Measurements from ENCODE around the gene GLIS2. TPM values are rescaled to one million over a fixed set of nuclear protein-coding genes. Genes with fewer than 3 reads are reported as not detected.

GLIS2 gene
- total RNA-seq, 1 experiment from 2014 or later = 2.1 TPM

DNA sequence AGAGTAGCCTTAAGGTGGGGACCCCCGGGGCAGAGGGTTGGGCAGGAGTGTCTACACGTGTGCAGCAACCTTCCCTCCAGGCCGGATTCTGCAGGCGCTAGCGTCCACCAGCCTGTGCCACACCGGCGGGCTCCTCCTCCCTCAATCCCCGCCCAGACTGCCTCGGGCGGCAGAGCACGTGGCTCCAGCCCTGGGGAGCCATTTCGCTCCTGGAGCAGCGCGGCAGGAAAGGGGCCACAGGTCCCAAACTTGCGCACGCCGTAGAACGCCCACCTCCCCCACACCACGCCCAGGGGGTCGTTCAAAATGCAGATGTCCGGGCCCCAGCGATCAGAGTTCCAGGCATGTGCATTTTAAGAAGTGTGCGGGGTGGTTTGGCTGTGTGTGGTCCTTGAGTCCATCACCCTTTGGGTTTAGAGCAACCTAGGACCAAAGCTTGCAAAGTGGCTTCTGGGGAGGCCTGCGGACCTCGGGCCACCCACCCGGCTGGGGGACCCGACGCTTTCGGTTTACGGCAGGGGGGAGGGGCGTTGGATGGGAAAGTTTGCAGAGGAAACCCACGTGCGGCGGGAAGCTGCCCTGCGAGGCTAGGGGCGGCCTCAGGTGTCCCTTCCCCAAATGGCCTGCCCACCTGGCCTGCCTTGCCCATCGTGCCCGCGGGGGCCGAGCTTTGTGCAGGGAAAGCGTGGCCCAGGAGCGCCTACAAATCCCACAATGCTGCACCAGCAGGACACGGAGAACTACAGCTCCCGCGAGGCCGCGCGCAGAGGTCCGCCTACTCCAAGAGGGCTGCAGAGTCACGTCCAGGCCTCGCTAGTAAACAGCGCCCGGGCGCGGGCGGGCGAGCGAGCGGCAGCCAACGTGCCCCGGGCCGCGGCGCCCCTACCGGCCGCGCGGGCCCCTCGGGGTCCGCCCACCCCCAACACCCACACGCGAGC, 44.4 kb upstream of the GLIS2 start:
- Histone ChIP-seq H4K20me1 (ENCODE audit: low read length) (no peaks in the 10 kb centered on the region), H3K9me2 (replicated peaks; ENCODE audit: low read length) (no peaks in the 10 kb centered on the region), H3K4me1 (ENCODE audit: insufficient read depth, low read length) (peaks cover 15% of the 10 kb centered on the region), H3K27me3 (ENCODE audit: low read length) (no peaks in the 10 kb centered on the region), H3K4me3 (ENCODE audit: low read length) (peak overlapping the region; percentile 90), H3K79me2 (ENCODE audit: low read length) (peaks cover 59% of the 10 kb centered on the region), H3K36me3 (ENCODE audit: low read depth, low read length) (no peaks in the 10 kb centered on the region), H3K27ac (ENCODE audit: low read length) (peak overlapping the region; percentile 96), H2AFZ (ENCODE audit: low read length) (peak overlapping the region; percentile 73), H3K9ac (ENCODE audit: low read length) (peak overlapping the region; percentile 99), H3K9me3 (ENCODE audit: low read length) (no peaks in the 10 kb centered on the region), H3F3A (ENCODE audit: low read length, unreplicated experiment) (no peaks in the 10 kb centered on the region), H3K4me2 (ENCODE audit: low read length) (peak overlapping the region; percentile 95)
- TSS peak; percentile 73 for BruUV-seq (replicated peaks)
- DNase-seq (peak; percentile 84), ATAC-seq (peak; percentile 80)
- ChIA-PET CTCF (interaction anchor here (0.8 kb wide), 1 partner anchor 18 kb away, joined by 7 read pairs; no protein-coding TSS in a partner anchor), POLR2A (ENCODE audit: unreplicated experiment) (interaction anchor here (0.7 kb wide), 1 partner anchor 18 kb away, joined by 4 read pairs; no protein-coding TSS in a partner anchor)
- intact Hi-C loops (cut with micrococcal nuclease) = loop anchor here (5.0 kb wide), 1 partner anchor 46 kb away; the partner anchor contains the start of gene GLIS2
- TF ChIP-seq EZH2phosphoT487 (IDR thresholded peaks at IDR 0.05; ENCODE audit: borderline replicate concordance, low read length) (no peak), EZH2 (IDR thresholded peaks at IDR 0.05; ENCODE audit: low read length, unreplicated experiment) (no peak)
- TF ChIP-seq, protein P1, sequence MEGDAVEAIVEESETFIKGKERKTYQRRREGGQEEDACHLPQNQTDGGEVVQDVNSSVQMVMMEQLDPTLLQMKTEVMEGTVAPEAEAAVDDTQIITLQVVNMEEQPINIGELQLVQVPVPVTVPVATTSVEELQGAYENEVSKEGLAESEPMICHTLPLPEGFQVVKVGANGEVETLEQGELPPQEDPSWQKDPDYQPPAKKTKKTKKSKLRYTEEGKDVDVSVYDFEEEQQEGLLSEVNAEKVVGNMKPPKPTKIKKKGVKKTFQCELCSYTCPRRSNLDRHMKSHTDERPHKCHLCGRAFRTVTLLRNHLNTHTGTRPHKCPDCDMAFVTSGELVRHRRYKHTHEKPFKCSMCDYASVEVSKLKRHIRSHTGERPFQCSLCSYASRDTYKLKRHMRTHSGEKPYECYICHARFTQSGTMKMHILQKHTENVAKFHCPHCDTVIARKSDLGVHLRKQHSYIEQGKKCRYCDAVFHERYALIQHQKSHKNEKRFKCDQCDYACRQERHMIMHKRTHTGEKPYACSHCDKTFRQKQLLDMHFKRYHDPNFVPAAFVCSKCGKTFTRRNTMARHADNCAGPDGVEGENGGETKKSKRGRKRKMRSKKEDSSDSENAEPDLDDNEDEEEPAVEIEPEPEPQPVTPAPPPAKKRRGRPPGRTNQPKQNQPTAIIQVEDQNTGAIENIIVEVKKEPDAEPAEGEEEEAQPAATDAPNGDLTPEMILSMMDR (conservative IDR thresholded peaks at IDR 0.05; ENCODE audit: low read depth, low read length) = no peak

DNA sequence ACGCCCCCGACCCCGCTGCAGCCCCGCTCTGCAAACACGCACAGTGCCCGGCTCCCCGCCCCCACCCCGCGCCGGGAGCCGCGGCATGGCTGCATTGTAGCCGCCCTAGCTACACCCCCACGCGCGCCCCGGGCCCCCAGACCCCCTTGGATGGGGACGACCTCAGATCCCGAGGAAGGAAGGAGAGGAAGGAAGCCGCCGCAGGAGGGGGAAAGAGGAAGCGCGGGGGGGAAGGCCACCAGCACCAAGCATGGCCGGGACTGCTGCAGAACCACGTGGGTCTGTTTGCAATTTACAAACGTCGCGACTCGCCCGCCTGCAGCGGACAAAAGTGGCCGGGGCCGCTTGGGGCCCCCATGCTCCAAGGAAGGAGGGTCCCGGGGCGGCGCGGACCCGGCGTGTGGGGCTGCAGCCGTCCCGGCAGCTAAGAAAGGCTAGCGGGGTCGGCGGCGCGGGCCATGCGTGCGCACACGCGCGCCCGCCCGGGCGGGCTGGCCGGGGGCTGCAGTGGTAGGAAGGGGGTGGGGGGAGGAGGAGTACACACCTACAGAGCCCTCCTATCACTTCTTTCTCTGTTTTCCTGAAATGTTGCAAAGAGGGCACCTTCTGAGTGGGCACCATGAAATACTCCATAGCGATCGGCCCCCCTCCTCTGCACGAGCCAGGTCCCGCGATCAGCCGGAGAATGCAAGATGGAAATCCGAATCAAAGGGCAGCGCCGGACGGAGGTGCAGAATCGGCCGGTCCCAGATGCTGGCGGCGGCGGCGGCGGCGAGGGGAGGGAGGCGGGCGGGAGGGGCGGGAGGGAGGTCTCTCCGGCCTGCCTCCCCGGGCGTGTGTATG, 43.5 kb upstream of the GLIS2 start:
- peak overlapping the region; percentile 99 for H3K9ac ChIP-seq (ENCODE audit: low read length)
- peaks cover 51% of the 10 kb centered on the region for H3K79me2 ChIP-seq (ENCODE audit: low read length)
- peaks cover 15% of the 10 kb centered on the region for H3K4me1 ChIP-seq (ENCODE audit: insufficient read depth, low read length)
- POLR2A ChIA-PET (ENCODE audit: unreplicated experiment) = interaction anchor here (0.6 to 0.7 kb wide), 3 partner anchors 19 to 74 kb away, joined by 4 to 14 read pairs (median 8); no protein-coding TSS in a partner anchor
- no peaks in the 10 kb centered on the region for H3K36me3 ChIP-seq (ENCODE audit: low read depth, low read length)
- peak overlapping the region; percentile 63 for H2AFZ ChIP-seq (ENCODE audit: low read length)
- BruUV-seq (replicated peaks) = no TSS peak
- no peaks in the 10 kb centered on the region for H4K20me1 ChIP-seq (ENCODE audit: low read length)
- H3K27me3 ChIP-seq (ENCODE audit: low read length) = no peaks in the 10 kb centered on the region
- no peaks in the 10 kb centered on the region for H3K9me2 ChIP-seq (replicated peaks; ENCODE audit: low read length)
- peak overlapping the region; percentile 96 for H3K27ac ChIP-seq (ENCODE audit: low read length)
- DNase-seq (peak; percentile 23), ATAC-seq (peak; percentile 10)
- TF ChIP-seq EZH2 (IDR thresholded peaks at IDR 0.05; ENCODE audit: low read length, unreplicated experiment) (no peak), EZH2phosphoT487 (IDR thresholded peaks at IDR 0.05; ENCODE audit: borderline replicate concordance, low read length) (no peak)
- TF ChIP-seq, protein P1 (conservative IDR thresholded peaks at IDR 0.05; ENCODE audit: low read depth, low read length) = no peak
- CTCF ChIA-PET = interaction anchor here (0.8 to 1.4 kb wide), 3 partner anchors 18 to 19 kb away, joined by 3 to 7 read pairs (median 4); no protein-coding TSS in a partner anchor
- peak overlapping the region; percentile 90 for H3K4me3 ChIP-seq (ENCODE audit: low read length)
- H3K9me3 ChIP-seq (ENCODE audit: low read length) = no peaks in the 10 kb centered on the region
- no peaks in the 10 kb centered on the region for H3F3A ChIP-seq (ENCODE audit: low read length, unreplicated experiment)
- peak overlapping the region; percentile 95 for H3K4me2 ChIP-seq (ENCODE audit: low read length)
- intact Hi-C loops (cut with micrococcal nuclease) = loop anchor here (5.0 kb wide), 1 partner anchor 45 kb away; the partner anchor contains the start of gene GLIS2
